ENCODE data around the gene SUCLG1. TPM values are rescaled to one million over a fixed set of nuclear protein-coding genes. Genes with fewer than 3 reads are reported as not detected.

Gene SUCLG1
- total RNA-seq (10 to 100 TPM; 33.1 to 49.6 (median 40.7) TPM), polyA plus RNA-seq (10 to 100 TPM; 43.8 to 69.5 TPM)

GRCh38 chr2:84459018-84459943 is at the start of gene SUCLG1:
Gene SUCLG1 (minus strand): TSS chr2:84459280. CDS start chr2:84459269, 11 bp downstream.
- 1% methylated on average over 57 of the region's 57 CpGs for WGBS, 2 donors
- Histone ChIP-seq H3K36me3 (no peaks in the 10 kb centered on the region), H3K4me3 (peak within 1 kb of the TSS; percentile 81 to 93 (median 88)), H3K9me3 (no peaks in the 10 kb centered on the region), H3K27ac (peak within 1 kb of the TSS; percentile 88 to 95 (median 93)), H3K27me3 (no peaks in the 10 kb centered on the region), H3K4me1 (peaks cover 0 to 32% (median 21%) of the 10 kb centered on the region in 3 donors)
- peak; percentile 80 to 91 (median 86) for DNase-seq
- TF ChIP-seq CTCF (IDR thresholded peaks at IDR 0.05), result no peak
- intact Hi-C loops (cut with DNase I), result no loop called here
- no peak for FAIRE-seq
- ATAC-seq, result peak; percentile 97 to 98 (median 97)

GRCh38 chr2:84498150-84498799 is 39.2 kb upstream of the SUCLG1 start:
- FAIRE-seq, result no peak
- Histone ChIP-seq H3K27me3 (no peaks in the 10 kb centered on the region), H3K9me3 (no peaks in the 10 kb centered on the region), H3K4me1 (no peaks in the 10 kb centered on the region), H3K36me3 (no peaks in the 10 kb centered on the region), H3K4me3 (no peak overlapping the region), H3K27ac (no peak overlapping the region)
- TF ChIP-seq CTCF (IDR thresholded peaks at IDR 0.05), result no peak
- intact Hi-C loops (cut with DNase I), result loop anchor here in 2 of 3 donors (5.0 kb wide), 1 partner anchor 384 kb away; the partner anchor contains the start of gene TRABD2A (in 2 of the 2)
- no peak for DNase-seq
- no peak for ATAC-seq

DNA sequence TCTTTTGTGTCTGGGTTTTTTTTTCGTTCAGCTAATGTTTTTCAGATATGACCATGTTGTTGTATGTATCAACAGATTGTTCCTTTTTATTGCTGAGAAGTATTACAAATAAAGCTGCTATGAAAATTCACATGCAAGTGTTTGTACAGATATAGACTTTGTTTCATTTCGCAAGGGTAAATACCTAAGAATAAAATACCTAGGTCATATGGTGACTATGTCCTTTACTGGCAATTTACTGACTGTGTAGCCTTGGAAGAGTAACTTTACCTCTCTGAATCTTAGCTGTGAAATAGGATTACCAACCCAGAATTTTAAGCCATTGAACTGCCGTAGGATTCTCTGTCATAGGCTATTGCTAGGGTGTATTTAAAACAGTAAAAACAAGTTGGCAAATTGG is 38.2 kb upstream of the SUCLG1 start:
- ATAC-seq (no peak), DNase-seq (no peak)

DNA sequence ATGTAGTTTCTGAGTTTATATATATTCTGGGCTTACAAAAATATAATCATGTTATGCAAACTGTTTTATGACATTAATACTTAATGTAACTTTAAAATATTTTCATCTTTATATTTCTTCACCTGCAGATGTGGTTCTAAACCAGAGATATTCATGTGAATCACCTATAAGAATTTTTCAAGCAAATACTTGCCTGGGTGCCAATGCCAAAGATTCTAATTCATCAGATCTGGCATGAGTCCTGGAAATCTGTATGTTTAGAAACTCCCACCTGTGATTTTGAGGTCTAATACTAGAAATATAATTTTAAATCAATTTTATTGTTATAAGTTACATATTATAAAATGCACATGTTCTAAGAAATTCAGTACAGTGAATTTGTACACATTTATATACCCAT is 37.3 kb upstream of the SUCLG1 start:
- no peaks in the 10 kb centered on the region for H3K9me3 ChIP-seq
- intact Hi-C loops (cut with DNase I), result loop anchor here in 2 of 3 donors (5.0 kb wide), 1 partner anchor 386 kb away; the partner anchor contains the start of gene TRABD2A (in 2 of the 2)
- H3K4me1 ChIP-seq, result no peaks in the 10 kb centered on the region
- DNase-seq, result no peak
- ATAC-seq, result no peak
- H3K27me3 ChIP-seq, result no peaks in the 10 kb centered on the region
- no peak overlapping the region for H3K4me3 ChIP-seq
- no peak for TF ChIP-seq CTCF (IDR thresholded peaks at IDR 0.05)
- H3K27ac ChIP-seq, result no peak overlapping the region
- no peak for FAIRE-seq
- H3K36me3 ChIP-seq, result no peaks in the 10 kb centered on the region

More for the DNA sequence above, 38.2 kb upstream of the SUCLG1 start:
- no peaks in the 10 kb centered on the region for H3K4me1 ChIP-seq
- no peak for FAIRE-seq
- H3K36me3 ChIP-seq, result no peaks in the 10 kb centered on the region
- no peak for TF ChIP-seq CTCF (IDR thresholded peaks at IDR 0.05)
- WGBS, 2 donors, result 84% methylated on average over 3 of the region's 3 CpGs
- no peaks in the 10 kb centered on the region for H3K9me3 ChIP-seq
- H3K4me3 ChIP-seq, result no peak overlapping the region
- H3K27ac ChIP-seq, result no peak overlapping the region
- intact Hi-C loops (cut with DNase I), result loop anchor here in 2 of 3 donors (5.0 kb wide), 1 partner anchor 385 kb away; the partner anchor contains the start of gene TRABD2A (in 2 of the 2)
- no peaks in the 10 kb centered on the region for H3K27me3 ChIP-seq

Data from pancreas (tissue), 10 donors.